HepG2 (cell line): ENCODE measurements around the gene ZNF285. TPM values are rescaled to one million over a fixed set of nuclear protein-coding genes. Genes with fewer than 3 reads are reported as not detected.
A peak's percentile ranks its signal among the peaks of the same experiment; 100 is the strongest.

Source experiments
- ATAC-seq: fragments of 200-7000 bp; cut with Tn5 transposase; 3 replicates; pipeline ENCODE4 v1.9.1; 2020; ENCODE audit warnings: mild to moderate bottlenecking, moderate library complexity
- BruUV-seq: library from RNA; stranded (reverse); fragments of 400-500 nt; replicated peaks from 2 replicates; lab custom pipeline; 2021; lab: Mats Ljungman, UMichigan
- CTCF ChIA-PET: fragments of 300-600 bp; formaldehyde crosslinking; extraction: SDS; loops from one replicate; lab custom pipeline; 2021; ENCODE audit warnings: low total read pairs, inconsistent platforms, low intra/inter-chr PET ratio; lab: Yijun Ruan, JAX
- POLR2A ChIA-PET: fragments of 350-600 bp; sonication (Branson Sonifier 250); formaldehyde crosslinking; loops from one replicate; lab custom pipeline; 2020; ENCODE audit warnings: antibody characterized with exemption, inconsistent platforms; lab: Yijun Ruan, JAX
- DNase-seq: peaks from one replicate; pipeline ENCODE4 v3.0.0-alpha.2; 2015; ENCODE audit warnings: low spot score
- FAIRE-seq: peaks from 3 replicates; lab custom pipeline; 2011; peaks lifted over from hg19 to GRCh38; lab: Jason Lieb, UNC
- H2AFZ ChIP-seq: one replicate; pipeline ENCODE4 v1.6.1; 2011; ENCODE audit warnings: low read length, inconsistent platforms
- H3K27ac ChIP-seq: fragments of 300-600 bp; 3 replicates; pipeline ENCODE4 v1.8.0; 2011; ENCODE audit warnings: mixed run types, mild to moderate bottlenecking, mixed read lengths, low read length, inconsistent platforms; ENCODE audit not compliant: insufficient read depth; ENCODE audit errors: extremely low read length
- H3K27me3 ChIP-seq, 2 experiments: fragments of 200-600 bp in 1 of 2; 2 replicates in 1 of 2; 3 replicates in 1 of 2; pipeline versions ENCODE4 v1.6.0 to v1.8.0; 2011; ENCODE audit warnings: low read length in 2 of 2, mild to moderate bottlenecking in 2 of 2, moderate library complexity in 2 of 2, inconsistent platforms in 1 of 2; ENCODE audit not compliant: insufficient read depth in 2 of 2, control insufficient read depth in 1 of 2
- H3K36me3 ChIP-seq, 2 experiments: fragments of 200-600 bp in 1 of 2; replicated peaks in 1 of 2; 2 replicates in 1 of 2; 3 replicates in 1 of 2; pipeline versions ENCODE4 v1.5.1 to v1.8.0; 2011; ENCODE audit warnings: low read length in 2 of 2, inconsistent platforms in 1 of 2; ENCODE audit not compliant: insufficient read depth in 2 of 2, control insufficient read depth in 1 of 2
- H3K4me1 ChIP-seq: 2 replicates; pipeline ENCODE4 v1.5.1; 2012; ENCODE audit warnings: low read length, inconsistent platforms; ENCODE audit not compliant: insufficient read depth
- H3K4me2 ChIP-seq: 2 replicates; pipeline ENCODE4 v1.6.0; 2011; ENCODE audit warnings: low read depth, low read length, inconsistent platforms
- H3K4me3 ChIP-seq, 3 experiments: fragments of 200-600 bp in 1 of 3; sonication (generic), shearing (Covaris generic) in 1 of 3; replicated peaks in 1 of 3; 2 replicates each; pipeline ENCODE4 v1.5.1; 2011 to 2016; ENCODE audit warnings: low read length in 3 of 3, inconsistent platforms in 2 of 3, low read depth in 2 of 3, mild to moderate bottlenecking in 2 of 3, control low read depth in 1 of 3, mixed read lengths in 1 of 3; ENCODE audit not compliant: insufficient read depth in 1 of 3
- H3K79me2 ChIP-seq: one replicate; pipeline ENCODE4 v1.6.1; 2011; ENCODE audit warnings: low read length, inconsistent platforms; ENCODE audit not compliant: insufficient read depth
- H3K9ac ChIP-seq: 2 replicates; pipeline ENCODE4 v1.6.0; 2011; ENCODE audit warnings: mild to moderate bottlenecking, low read depth, low read length, inconsistent platforms; ENCODE audit not compliant: insufficient read depth
- H3K9me3 ChIP-seq: 2 replicates; pipeline ENCODE4 v1.5.1; 2012; ENCODE audit warnings: mild to moderate bottlenecking, low read length
- H4K20me1 ChIP-seq: 2 replicates; pipeline ENCODE4 v1.6.0; 2011; ENCODE audit warnings: inconsistent platforms, mild to moderate bottlenecking, low read length, moderate library complexity; ENCODE audit not compliant: insufficient read depth
- DMTF1 ChIP-seq: sonication (generic); formaldehyde crosslinking; IDR thresholded peaks from 2 replicates; pipeline ENCODE4 v1.4.0; 2020; ENCODE audit warnings: mild to moderate bottlenecking, missing genetic modification reagents
- GABPA ChIP-seq, 2 experiments: IDR thresholded peaks; 2 replicates each; pipeline ENCODE4 v1.6.1; 2011 to 2016; ENCODE audit warnings: low read depth in 2 of 2, low read length in 1 of 2, missing biosample characterization in 1 of 2, missing genetic modification characterization in 1 of 2
- KMT2B ChIP-seq: IDR thresholded peaks from 2 replicates; pipeline ENCODE4 v1.6.1; 2016; ENCODE audit warnings: missing genetic modification reagents, missing compliant biosample characterization
- MAFK ChIP-seq, 2 experiments: IDR thresholded peaks in 1 of 2; conservative IDR thresholded peaks in 1 of 2; 2 replicates each; pipeline ENCODE4 v1.6.1; 2011; ENCODE audit warnings: improper control_type of control experiment in 2 of 2, low read length in 2 of 2
- THAP11 ChIP-seq: IDR thresholded peaks from 2 replicates; pipeline ENCODE4 v1.6.1; 2016; ENCODE audit warnings: missing biosample characterization, missing genetic modification reagents
- ZBTB49 ChIP-seq: sonication (generic); formaldehyde crosslinking; IDR thresholded peaks from 2 replicates; pipeline ENCODE4 v1.4.0; 2020; ENCODE audit warnings: missing genetic modification reagents, borderline replicate concordance
- ZFP1 ChIP-seq: IDR thresholded peaks from 2 replicates; pipeline ENCODE4 v1.6.1; 2016
- ZNF143 ChIP-seq: sonication (generic); formaldehyde crosslinking; IDR thresholded peaks from 2 replicates; pipeline ENCODE4 v1.4.0; 2020; ENCODE audit warnings: missing genetic modification reagents
- ZNF280B ChIP-seq: sonication (generic); formaldehyde crosslinking; IDR thresholded peaks from 2 replicates; pipeline ENCODE4 v1.5.0; 2020; ENCODE audit warnings: missing genetic modification reagents, mild to moderate bottlenecking, borderline replicate concordance
- ZNF331 ChIP-seq: sonication (generic); formaldehyde crosslinking; IDR thresholded peaks from 2 replicates; pipeline ENCODE4 v1.4.0; 2020; ENCODE audit warnings: missing genetic modification reagents
- ZNF333 ChIP-seq: sonication (generic); formaldehyde crosslinking; IDR thresholded peaks from 2 replicates; pipeline ENCODE4 v1.4.0; 2020; ENCODE audit warnings: mild to moderate bottlenecking, missing genetic modification reagents, borderline replicate concordance
- WGBS: methylation state at CpG from one replicate; pipeline ENCODE4 v1.1.6; 2017; ENCODE audit warnings: low lambda C conversion rate; 5-methylcytosine and 5-hydroxymethylcytosine counted together
- in situ Hi-C: cut with HindIII; loops from 2 replicates; pipeline ENCODE4 v1.10.0; 2017; ENCODE audit warnings: low pct_unique_long_range_greater_than_20kb; ENCODE audit not compliant: extremely low pct_ligation_motif_present
- intact Hi-C: fragments of 100-400 bp; cut with micrococcal nuclease; formaldehyde crosslinking; loops from one replicate; pipeline ENCODE4 v1.10.0; 2022; ENCODE audit not compliant: unreplicated experiment
- polyA plus RNA-seq, 8 experiments: library from polyadenylated mRNA; depleted of rRNA in 3 of 8; stranded (reverse) in 7 of 8; unstranded in 1 of 8; fragments of >200 nt; fragmentation: Illumina TruSeq in 4 of 8; extraction: Trizol in 4 of 8; gene quantifications; 2 replicates each; pipeline versions ENCODE4 v1.2.1 to v1.2.3, GENCODE V29; 2011 to 2016; ENCODE audit warnings: low read depth in 4 of 8, missing spikeins in 1 of 8, mixed read lengths in 1 of 8; ENCODE audit not compliant: insufficient read depth in 1 of 8
- total RNA-seq, 5 experiments: library from RNA; depleted of rRNA; stranded (reverse); fragments of >200 nt; fragmentation: Illumina TruSeq; extraction: Trizol; gene quantifications; 2 replicates each; pipeline ENCODE4 v1.2.3, GENCODE V29; 2016; ENCODE audit warnings: low read depth in 1 of 5

ZNF285 gene
- total and polyA plus RNA-seq, 2 of the 13 experiments (the other 11 are each of a cell fraction or from before 2014, with no cell fraction given) = 0.82 to 1.7 TPM

GRCh38 chr19:44371815-44372480, 29.5 kb downstream of the ZNF285 start:
- H3K36me3 ChIP-seq = no peaks in the 10 kb centered on the region
- in situ Hi-C loops (no loop called here), intact Hi-C loops (no loop called here)
- FAIRE-seq (no peak), ATAC-seq (no peak), DNase-seq (no peak)
- no peaks in the 10 kb centered on the region for H4K20me1 ChIP-seq
- H3K9me3 ChIP-seq = peaks cover 13% of the 10 kb centered on the region; the same call in 1 of the 2 replicates
- H3K27me3 ChIP-seq = no peaks in the 10 kb centered on the region; a peak in 1 of 5 replicates
- BruUV-seq = no TSS peak
- no peak overlapping the region for H3K27ac ChIP-seq
- no peak for TF ChIP-seq ZNF331 (CRISPR knock-in tag)
- TF ChIP-seq GABPA (IDR thresholded peaks at IDR 0.05; ENCODE audit: low read depth, low read length) = no peak
- TF ChIP-seq GABPA (CRISPR knock-in tag; IDR thresholded peaks at IDR 0.05; ENCODE audit: low read depth) = peak; percentile 69
- TF ChIP-seq KMT2B = no peak
- TF ChIP-seq MAFK (conservative IDR thresholded peaks at IDR 0.05 in 1 of 2, IDR thresholded peaks at IDR 0.05 in 1 of 2; ENCODE audit: low read length in 2 of 2) = peak in 1 of 2 experiments; percentile 56; a peak in 1 of 4 replicates
- peak; percentile 68 for TF ChIP-seq THAP11 (CRISPR knock-in tag)
- TF ChIP-seq ZNF143 (CRISPR knock-in tag) = peak; percentile 28; the same call in 1 of the 2 replicates
- no peaks in the 10 kb centered on the region for H3K79me2 ChIP-seq
- H2AFZ ChIP-seq = no peak overlapping the region
- H3K9ac ChIP-seq = no peak overlapping the region
- H3K4me3 ChIP-seq = no peak overlapping the region; a peak in 1 of 6 replicates
- CTCF ChIA-PET = no interaction called here
- H3K4me1 ChIP-seq = no peaks in the 10 kb centered on the region
- peak overlapping the region; percentile 2; the same call in 1 of the 2 replicates for H3K4me2 ChIP-seq
- WGBS = 21% methylated on average over 18 of the region's 20 CpGs
- POLR2A ChIA-PET = no interaction called here

GRCh38 chr19:44367024-44367423, 34.4 kb downstream of the ZNF285 start:
- ChIA-PET POLR2A (no interaction called here), CTCF (no interaction called here)
- FAIRE-seq (no peak), DNase-seq (no peak), ATAC-seq (no peak)
- no TSS peak for BruUV-seq
- no peak overlapping the region for H3K4me2 ChIP-seq
- H3K9ac ChIP-seq = no peak overlapping the region
- H3K79me2 ChIP-seq = no peaks in the 10 kb centered on the region
- in situ Hi-C loops (no loop called here), intact Hi-C loops (no loop called here)
- no peaks in the 10 kb centered on the region; a peak in 1 of 5 replicates for H3K27me3 ChIP-seq
- 69% methylated on average over 17 of the region's 17 CpGs for WGBS
- no peak overlapping the region for H3K27ac ChIP-seq
- H4K20me1 ChIP-seq = no peaks in the 10 kb centered on the region
- H3K36me3 ChIP-seq = no peaks in the 10 kb centered on the region
- no peak overlapping the region for H2AFZ ChIP-seq
- H3K4me3 ChIP-seq = no peak overlapping the region
- no peaks in the 10 kb centered on the region for H3K9me3 ChIP-seq
- no peaks in the 10 kb centered on the region for H3K4me1 ChIP-seq
- TF ChIP-seq ZNF280B (CRISPR knock-in tag) (no peak), DMTF1 (CRISPR knock-in tag) (no peak), ZFP1 (no peak), ZBTB49 (CRISPR knock-in tag) (no peak), ZNF333 (no peak)
